Right ventricle myocardium superior (tissue), 1 donor: ENCODE measurements around the gene NID2. TPM values are rescaled to one million over a fixed set of nuclear protein-coding genes. Genes with fewer than 3 reads are reported as not detected.

Experiments used
- ATAC-seq: fragments of 200-7000 bp; cut with Tn5 transposase; one replicate; pipeline ENCODE4 v1.9.1; 2020; ENCODE audit warnings: mild to moderate bottlenecking; ENCODE audit not compliant: poor library complexity
- DNase-seq: peaks from one replicate; pipeline ENCODE4 v3.0.0-alpha.2; 2020
- intact Hi-C: fragments of 100-400 bp; cut with DNase I; formaldehyde crosslinking; loops from one replicate; pipeline ENCODE4 v1.11.2; 2022
- total RNA-seq: library from RNA; stranded (reverse); fragmentation: NEBNext Ultra II Directional; extraction: Animal tissue kit (Norgen Biotek cat#: 25700); gene quantifications from one replicate; pipeline ENCODE4 v1.2.1, GENCODE V29; 2021
- donor health status: DM: no; HTN: yes; CAD: no; lungs with severe emphysema.

NID2 gene
- total RNA-seq, 1 donor from 2014 or later, result 39.5 TPM

DNA sequence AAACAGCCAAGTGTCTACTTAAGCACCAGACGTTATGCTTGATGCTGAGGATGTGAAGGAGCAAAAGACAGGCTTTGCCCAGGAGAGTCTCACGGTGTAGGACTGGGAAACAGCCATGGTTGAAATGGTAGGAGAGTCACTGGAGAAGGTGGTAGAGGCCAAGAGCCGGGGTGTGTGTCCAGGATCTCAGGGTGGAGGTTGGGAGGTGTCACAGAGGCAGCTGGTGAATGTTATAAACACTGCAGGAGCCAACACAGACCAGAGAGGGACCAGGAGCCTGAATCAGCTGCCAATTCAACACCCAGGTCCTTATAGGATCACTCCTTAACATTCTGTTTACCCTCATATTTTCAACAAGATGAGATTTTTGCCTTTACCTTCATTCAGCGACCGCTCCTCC, 7.5 kb downstream of the NID2 start:
- intact Hi-C loops, result no loop called here
- DNase-seq (peak; percentile 69), ATAC-seq (peak; percentile 89)

GRCh38 chr14:52060080-52060479, 8.8 kb downstream of the NID2 start:
- intact Hi-C loops, result no loop called here
- peak; percentile 55 for ATAC-seq
- DNase-seq, result peak; percentile 53

GRCh38 chr14:52059649-52060048, 9.2 kb downstream of the NID2 start:
- intact Hi-C loops, result no loop called here
- DNase-seq (no peak), ATAC-seq (no peak)

GRCh38 chr14:52058341-52058740, 10.5 kb downstream of the NID2 start:
- no peak for DNase-seq
- ATAC-seq, result no peak
- intact Hi-C loops, result no loop called here

GRCh38 chr14:52055167-52055566, 13.7 kb downstream of the NID2 start:
- intact Hi-C loops, result no loop called here
- ATAC-seq, result no peak

GRCh38 chr14:52054678-52055077, 14.2 kb downstream of the NID2 start:
- intact Hi-C loops, result no loop called here
- no peak for ATAC-seq
- DNase-seq, result no peak

More at GRCh38 chr14:52055167-52055566, 13.7 kb downstream of the NID2 start:
- DNase-seq, result no peak

DNA sequence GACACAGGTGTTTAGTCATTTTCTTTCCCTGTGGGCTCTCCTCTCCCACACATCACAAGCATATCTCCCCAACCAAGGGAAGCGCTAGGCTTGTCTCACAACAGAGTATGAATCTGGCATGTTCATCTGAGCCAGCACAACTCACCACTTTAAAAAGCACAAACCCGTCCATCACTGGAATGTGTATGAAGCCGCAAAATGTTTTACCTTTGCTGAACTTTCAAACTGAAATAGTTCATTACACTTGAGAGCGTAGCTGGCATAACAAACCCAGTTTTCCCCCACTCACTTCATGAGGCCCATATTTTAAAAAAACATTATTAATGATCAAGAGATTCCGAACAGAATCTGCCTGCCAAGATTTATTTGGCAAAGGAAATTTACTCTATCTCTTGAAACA, 15.8 kb downstream of the NID2 start:
- peak; percentile 43 for ATAC-seq
- intact Hi-C loops, result no loop called here
- no peak for DNase-seq

DNA sequence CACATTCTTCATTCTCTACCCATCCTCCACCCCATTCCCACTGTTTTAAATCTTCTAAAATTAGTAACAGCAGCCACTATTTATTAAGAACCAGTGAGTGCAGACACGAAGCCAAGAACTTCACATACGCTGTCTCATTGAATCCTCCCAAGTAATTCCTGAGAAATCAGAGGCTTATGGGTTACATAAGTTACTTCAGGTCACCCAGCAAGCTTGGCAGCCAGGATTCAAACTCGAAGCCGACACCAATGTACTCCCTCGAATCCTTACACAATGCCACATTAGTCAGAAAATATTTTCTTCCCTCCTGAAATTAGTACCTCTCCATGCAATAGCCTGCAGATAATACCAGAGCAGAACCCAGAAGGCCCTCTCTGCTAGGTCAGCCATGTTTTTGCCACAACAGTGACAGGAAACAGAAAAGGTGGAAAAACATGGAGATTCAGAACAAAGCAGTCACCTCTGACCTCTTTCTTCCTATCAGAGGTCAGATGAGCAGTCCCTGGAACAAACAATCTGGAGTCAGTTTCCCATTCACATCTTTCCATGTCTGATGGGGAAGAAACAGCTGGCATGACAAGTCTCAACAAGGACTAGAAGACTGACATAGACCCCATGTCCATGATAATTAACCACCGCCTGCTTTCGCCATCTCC, 16.4 kb downstream of the NID2 start:
- DNase-seq (no peak), ATAC-seq (peak; percentile 42)
- intact Hi-C loops, result no loop called here

- no peak for DNase-seq
- intact Hi-C loops, result no loop called here
- ATAC-seq, result peak; percentile 24
Measured at GRCh38 chr14:52051871-52052270, 17.0 kb downstream of the NID2 start.

GRCh38 chr14:52051251-52051650, 17.6 kb downstream of the NID2 start:
- peak; percentile 8 for ATAC-seq
- intact Hi-C loops, result no loop called here
- no peak for DNase-seq

- intact Hi-C loops, result no loop called here
- ATAC-seq, result no peak
- no peak for DNase-seq
Measured at GRCh38 chr14:52049721-52050588, 18.9 kb downstream of the NID2 start.

GRCh38 chr14:52049271-52049670, 19.6 kb downstream of the NID2 start:
- DNase-seq (no peak), ATAC-seq (no peak)
- intact Hi-C loops, result no loop called here

- ATAC-seq, result peak; percentile 21
- DNase-seq, result peak; percentile 57
- intact Hi-C loops, result no loop called here
Measured at GRCh38 chr14:52048641-52049204, 20.1 kb downstream of the NID2 start.

- no peak for ATAC-seq
- intact Hi-C loops, result no loop called here
Measured at GRCh38 chr14:52048116-52048515, 20.7 kb downstream of the NID2 start.

DNA sequence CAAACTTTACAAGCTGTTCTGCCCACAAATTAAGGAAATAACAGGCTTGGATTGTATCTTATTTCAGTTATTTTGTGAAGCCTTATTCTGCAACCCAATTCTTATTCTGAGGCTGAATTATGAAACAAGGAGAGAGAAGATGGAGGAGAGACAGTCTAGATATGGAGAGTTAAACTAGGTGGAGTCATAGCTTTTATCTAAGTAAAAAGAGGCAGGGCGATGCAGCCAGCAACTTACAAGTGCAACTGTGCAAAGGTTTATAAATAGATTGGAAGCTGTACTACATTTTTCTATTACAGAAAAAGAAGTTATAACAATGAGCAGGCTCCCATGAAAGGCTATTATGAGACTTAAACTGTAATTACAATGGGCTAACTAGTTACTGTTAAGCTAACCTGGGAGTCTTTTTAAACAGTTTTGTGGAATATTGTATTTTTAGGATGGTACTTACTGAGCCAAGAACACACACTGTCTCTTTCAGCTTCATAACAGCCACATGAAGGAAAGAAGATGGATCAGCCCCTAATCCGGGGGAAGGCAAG, 22.4 kb downstream of the NID2 start:
- ATAC-seq, result peak; percentile 73
- DNase-seq, result no peak

More at GRCh38 chr14:52048116-52048515, 20.7 kb downstream of the NID2 start:
- DNase-seq, result no peak

GRCh38 chr14:52044791-52045522, 23.9 kb downstream of the NID2 start:
- intact Hi-C loops, result no loop called here
- ATAC-seq, result peak; percentile 37
- DNase-seq, result no peak

More for the DNA sequence above, 22.4 kb downstream of the NID2 start:
- intact Hi-C loops, result no loop called here

DNA sequence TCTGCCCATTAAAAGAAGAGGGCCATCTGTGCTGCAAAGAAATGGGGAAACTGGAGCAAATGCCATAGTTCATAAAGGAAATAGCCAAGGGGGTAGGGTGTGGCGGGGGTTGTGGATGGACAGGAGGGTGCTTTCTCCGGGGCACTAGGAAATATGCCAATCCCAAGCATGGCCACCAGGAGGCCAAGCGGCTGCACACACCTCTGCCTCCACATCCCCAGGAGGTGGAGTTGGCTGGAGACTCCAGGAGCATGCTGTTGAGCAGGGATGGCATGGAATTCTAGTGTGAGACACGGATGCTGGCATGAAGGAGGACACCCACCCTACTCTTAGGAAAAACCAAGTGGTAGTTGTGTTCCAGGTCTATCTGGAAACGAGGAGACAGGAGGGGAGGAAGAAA, 25.2 kb downstream of the NID2 start:
- ATAC-seq (peak; percentile 46), DNase-seq (peak; percentile 54)
- intact Hi-C loops, result no loop called here

DNA sequence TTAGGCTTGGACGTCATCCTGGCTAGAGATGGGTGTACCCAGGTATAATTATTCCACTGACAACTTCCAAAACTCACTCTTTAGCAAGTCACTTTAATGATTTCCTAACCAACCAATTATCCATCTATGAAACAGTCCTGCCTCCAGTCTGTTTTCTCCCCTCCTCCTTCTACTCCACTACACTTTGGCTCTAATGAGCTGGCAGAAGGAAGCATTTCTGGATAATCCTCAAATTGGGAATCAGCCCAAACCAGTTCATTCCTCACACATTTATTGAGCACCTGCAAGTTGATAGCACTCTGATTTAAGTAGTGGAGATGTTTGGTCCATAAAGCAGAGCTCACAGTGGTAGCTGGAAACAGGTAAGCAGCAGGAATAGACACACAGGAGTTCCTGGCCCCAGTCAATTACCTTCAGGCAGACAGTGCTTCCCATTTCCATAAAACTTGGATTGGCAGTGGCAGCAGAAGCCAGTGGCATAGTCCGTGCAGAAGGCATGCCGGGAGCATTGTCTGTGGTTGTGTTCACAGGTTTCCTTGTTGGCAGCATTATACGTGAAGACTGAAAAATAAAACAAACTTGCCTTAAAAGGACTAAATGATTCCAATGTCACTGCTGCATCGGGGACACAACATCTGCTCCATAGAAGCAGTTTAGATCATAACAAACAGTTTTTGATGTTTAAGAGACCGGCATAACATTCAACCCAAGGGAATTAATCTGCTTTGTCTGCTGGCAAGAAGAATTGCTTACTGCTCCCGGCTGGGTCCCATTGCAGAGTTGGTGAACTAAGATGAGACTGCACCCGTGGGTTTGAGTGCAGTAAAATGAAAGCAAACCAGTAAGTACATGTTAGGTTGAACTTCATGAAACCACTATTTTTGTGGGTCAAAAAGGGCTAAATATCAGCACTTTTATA, 26.2 kb downstream of the NID2 start:
- DNase-seq (no peak), ATAC-seq (no peak)
- intact Hi-C loops, result no loop called here
